Nephron (organoid): ENCODE measurements around the gene UNG.
"Not testable (repeated sequence)": the region's sequence is repeated elsewhere in the genome, so short reads cannot be mapped to it uniquely, and the experiment has no call there.

Experiments used
- H3K27ac Mint-ChIP-seq, 3 experiments: 2 replicates each; pipeline ENCODE4 v1.8.0; 2020; ENCODE audit warnings: mixed read lengths in 3 of 3, mild to moderate bottlenecking in 2 of 3, moderate library complexity in 1 of 3
- H3K27me3 Mint-ChIP-seq: 2 replicates; pipeline ENCODE4 v1.8.0; 2021; ENCODE audit warnings: low read depth, mild to moderate bottlenecking, moderate library complexity, mixed read lengths
- H3K36me3 Mint-ChIP-seq: 2 replicates; pipeline ENCODE4 v1.8.0; 2020; ENCODE audit warnings: low read depth, mixed read lengths
- H3K4me1 Mint-ChIP-seq: 2 replicates; pipeline ENCODE4 v1.8.0; 2020; ENCODE audit warnings: mixed read lengths
- H3K4me3 Mint-ChIP-seq, 3 experiments: 2 replicates each; pipeline ENCODE4 v1.8.0; 2020; ENCODE audit warnings: mild to moderate bottlenecking in 3 of 3, mixed read lengths in 3 of 3, moderate library complexity in 2 of 3
- H3K9me3 Mint-ChIP-seq: 2 replicates; pipeline ENCODE4 v1.8.0; 2020; ENCODE audit warnings: mixed read lengths
- CTCF ChIP-seq, 3 experiments: fragments of 200-600 bp; sonication (generic); IDR thresholded peaks; one replicate each; pipeline ENCODE4 v1.5.0; 2021; ENCODE audit warnings: antibody characterized with exemption in 3 of 3; ENCODE audit not compliant: unreplicated experiment in 3 of 3

UNG gene

DNA sequence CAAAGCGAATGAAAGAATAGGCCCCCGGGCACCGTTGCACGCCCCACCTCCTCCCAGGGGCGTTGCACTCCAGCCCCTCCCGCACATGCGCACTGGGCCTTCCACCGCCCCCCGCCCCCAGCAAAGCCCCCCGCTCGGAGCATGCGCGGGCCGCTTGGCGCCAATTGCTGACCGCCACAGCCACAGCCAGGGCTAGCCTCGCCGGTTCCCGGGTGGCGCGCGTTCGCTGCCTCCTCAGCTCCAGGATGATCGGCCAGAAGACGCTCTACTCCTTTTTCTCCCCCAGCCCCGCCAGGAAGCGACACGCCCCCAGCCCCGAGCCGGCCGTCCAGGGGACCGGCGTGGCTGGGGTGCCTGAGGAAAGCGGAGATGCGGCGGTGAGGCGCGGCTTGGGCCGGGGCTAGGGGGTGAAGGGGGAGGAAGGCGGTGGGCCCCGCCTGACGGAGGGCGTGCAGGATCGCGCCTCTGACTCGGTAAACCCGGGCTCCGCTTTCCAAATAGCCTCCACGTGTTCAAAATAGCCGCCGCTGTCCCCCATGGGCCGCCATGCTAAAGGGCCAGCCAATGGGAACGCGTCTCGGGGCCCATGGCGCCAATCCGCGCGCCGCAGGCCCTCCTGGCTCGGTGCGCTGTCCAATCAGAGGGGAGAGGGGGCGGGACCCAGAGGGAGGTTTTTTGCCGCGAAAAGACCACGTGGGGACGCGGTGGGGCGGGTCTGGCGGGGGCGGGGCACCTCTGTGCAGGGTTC, at the start of gene UNG:
Gene UNG (plus strand): TSS at position 163 of the 748 bp plus-strand sequence. CDS start 83 bp downstream, at position 246.
- no peaks in the 10 kb centered on the region for H3K9me3 Mint-ChIP-seq
- peaks cover 30% of the 10 kb centered on the region for H3K36me3 Mint-ChIP-seq
- peaks cover 37% of the 10 kb centered on the region for H3K4me1 Mint-ChIP-seq
- no peak for TF ChIP-seq CTCF (IDR thresholded peaks at IDR 0.05; ENCODE audit: unreplicated experiment in 3 of 3)
- peak within 1 kb of the TSS; percentile 64 to 97 (median 95) for H3K27ac Mint-ChIP-seq
- H3K4me3 Mint-ChIP-seq = peak within 1 kb of the TSS; percentile 92 to 97 (median 95)
- H3K27me3 Mint-ChIP-seq = no peaks in the 10 kb centered on the region

DNA sequence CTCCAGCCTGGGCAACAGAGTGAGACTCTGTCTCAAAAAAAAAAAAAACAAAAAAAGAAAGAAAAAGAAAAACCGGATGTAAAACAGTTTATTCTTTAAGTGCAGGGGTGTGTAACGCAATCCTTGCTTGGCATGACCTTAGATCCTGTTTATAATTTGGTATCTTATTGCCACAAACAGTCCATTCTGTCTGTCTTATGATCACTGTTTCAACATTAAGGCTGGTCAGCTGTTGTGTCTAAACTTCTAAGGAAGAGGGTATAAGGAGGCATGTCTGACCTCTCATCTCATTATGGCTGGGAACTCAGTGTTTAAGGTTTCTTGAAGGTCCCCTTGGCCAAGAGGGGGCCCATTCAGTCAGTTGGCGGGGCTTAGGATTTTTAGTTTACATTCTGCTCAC, 48.7 kb upstream of the UNG start:
- not testable (repeated sequence) for H3K9me3 Mint-ChIP-seq, H3K27me3 Mint-ChIP-seq, H3K36me3 Mint-ChIP-seq
- H3K4me1 Mint-ChIP-seq = peaks cover 11% of the 10 kb centered on the region
- peak overlapping the region in 2 of 3 experiments; percentile 12 to 63 for H3K27ac Mint-ChIP-seq
- peak overlapping the region in 2 of 3 experiments; percentile 34 to 46 for H3K4me3 Mint-ChIP-seq

DNA sequence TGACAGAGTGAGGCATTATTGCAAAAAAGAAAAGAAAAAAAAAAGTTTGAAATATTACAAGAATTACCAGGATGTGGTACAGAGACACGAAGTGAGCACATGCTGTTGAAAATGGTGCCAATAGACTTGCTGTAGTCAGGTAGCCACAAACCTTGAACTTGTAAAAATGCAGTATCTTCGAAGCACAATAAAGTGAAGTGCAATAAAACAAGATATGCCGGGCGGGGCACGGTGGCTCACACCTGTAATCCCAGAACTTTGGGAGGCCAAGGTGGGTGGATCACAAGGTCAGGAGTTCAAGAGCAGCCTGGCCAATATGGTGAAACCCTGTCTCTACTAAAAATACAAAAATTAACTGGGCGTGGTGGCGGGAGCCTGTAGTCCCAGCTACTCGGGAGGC, 47.6 kb upstream of the UNG start:
- not testable (repeated sequence) for H3K36me3 Mint-ChIP-seq, H3K9me3 Mint-ChIP-seq, H3K27ac Mint-ChIP-seq, H3K27me3 Mint-ChIP-seq
- H3K4me1 Mint-ChIP-seq = peaks cover 15% of the 10 kb centered on the region
- H3K4me3 Mint-ChIP-seq = peak overlapping the region; percentile 23 to 47 (median 45)

GRCh38 chr12:109052097-109052413, 45.3 kb upstream of the UNG start:
- Mint-ChIP-seq H3K27ac (peak overlapping the region; percentile 77 to 91 (median 82)), H3K36me3 (peaks cover 3% of the 10 kb centered on the region), H3K4me3 (peak overlapping the region; percentile 98 to 100 (median 99)), H3K9me3 (no peaks in the 10 kb centered on the region), H3K27me3 (no peaks in the 10 kb centered on the region), H3K4me1 (peaks cover 15% of the 10 kb centered on the region)
- TF ChIP-seq CTCF (IDR thresholded peaks at IDR 0.05; ENCODE audit: unreplicated experiment in 3 of 3) = no peak

DNA sequence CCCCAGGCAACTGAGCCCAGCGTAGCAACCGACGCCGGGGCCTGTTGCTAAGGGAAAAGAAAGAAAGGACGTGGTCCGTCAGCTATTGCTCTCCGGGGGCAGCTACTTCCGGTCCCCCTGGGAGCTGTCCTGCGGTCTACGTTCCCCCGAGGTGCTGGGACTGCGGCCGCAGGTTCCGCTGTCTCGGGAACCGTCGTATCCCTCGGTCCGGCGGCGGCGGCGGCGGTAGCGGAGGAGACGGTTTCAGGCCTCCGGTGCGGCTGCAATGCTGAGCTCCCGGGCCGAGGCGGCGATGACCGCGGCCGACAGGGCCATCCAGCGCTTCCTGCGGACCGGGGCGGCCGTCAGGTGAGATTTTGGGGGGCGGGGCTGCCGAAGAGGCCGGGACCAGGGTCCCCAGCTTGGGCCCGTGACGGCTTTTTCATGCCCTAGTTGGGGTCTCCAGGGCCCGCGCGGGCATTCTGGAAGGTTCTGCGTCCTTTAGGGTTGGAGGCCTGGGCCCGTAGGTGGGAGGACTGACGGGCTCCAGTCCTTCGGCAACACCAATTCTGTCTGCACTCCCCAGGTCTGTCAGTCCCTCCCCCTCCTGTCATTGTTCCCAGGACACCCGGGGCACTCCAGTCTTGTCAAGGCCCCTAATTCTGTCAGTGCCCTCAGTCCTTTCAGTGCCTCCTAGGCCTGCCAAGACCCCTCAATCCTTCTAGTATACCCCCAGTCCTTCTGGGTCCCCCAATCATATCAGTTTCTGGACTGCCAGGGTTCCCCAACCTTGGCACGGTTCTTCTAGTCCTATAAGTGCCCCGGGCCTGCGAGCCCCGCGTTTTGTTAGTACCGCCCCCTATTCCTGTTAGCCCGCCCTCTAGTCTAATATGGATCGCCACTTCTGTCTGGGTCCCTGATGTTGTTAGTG, 44.7 kb upstream of the UNG start, which contains the start of gene USP30:
Gene USP30 (plus strand): TSS at position 163 of the 910 bp plus-strand sequence. CDS start 103 bp downstream, at position 266.
- Mint-ChIP-seq H3K36me3 (peaks cover 6% of the 10 kb centered on the region), H3K4me3 (peak within 1 kb of the TSS; percentile 98 to 100 (median 99)), H3K9me3 (no peaks in the 10 kb centered on the region), H3K27me3 (no peaks in the 10 kb centered on the region), H3K4me1 (peaks cover 15% of the 10 kb centered on the region), H3K27ac (peak within 1 kb of the TSS; percentile 82 to 97 (median 93))
- no peak for TF ChIP-seq CTCF (IDR thresholded peaks at IDR 0.05; ENCODE audit: unreplicated experiment in 3 of 3)

DNA sequence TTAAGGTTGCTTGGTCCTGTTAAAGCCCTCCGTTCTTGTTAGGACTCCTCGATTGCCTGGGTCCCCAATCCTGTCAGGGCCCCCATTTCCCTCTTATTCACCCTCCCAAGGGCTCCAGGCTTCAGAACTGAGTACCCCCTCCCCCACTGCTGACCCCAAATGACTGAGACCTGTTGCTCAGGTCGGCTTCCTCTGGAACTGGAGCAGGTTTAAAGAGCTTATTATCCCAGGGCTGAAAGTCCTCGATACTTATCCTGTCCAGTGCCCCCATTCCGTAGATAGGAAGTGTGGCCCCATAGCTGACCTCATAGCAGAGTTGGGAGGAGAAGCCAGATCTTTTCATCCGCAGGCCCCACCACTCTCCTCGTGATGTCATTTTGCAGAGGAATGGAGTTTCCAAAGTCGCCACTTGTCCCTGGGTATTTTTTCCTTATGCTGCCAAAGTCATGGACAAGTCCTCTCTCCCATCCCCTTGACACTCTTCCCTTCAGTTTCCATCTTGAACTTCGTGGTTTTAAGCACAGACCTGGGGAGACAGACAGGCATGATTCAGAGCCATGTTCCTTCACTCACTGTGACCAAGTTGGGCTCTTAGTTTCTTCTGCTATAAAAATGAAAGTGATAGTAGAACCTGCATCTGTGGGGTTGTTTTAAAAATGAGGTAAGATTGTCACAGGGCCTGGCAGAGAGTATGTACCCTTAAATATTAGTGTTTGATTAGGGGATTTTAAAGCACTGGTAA, 43.8 kb upstream of the UNG start:
- no peak for TF ChIP-seq CTCF (IDR thresholded peaks at IDR 0.05; ENCODE audit: unreplicated experiment in 3 of 3)
- Mint-ChIP-seq H3K4me3 (peak overlapping the region; percentile 98 to 100 (median 99)), H3K4me1 (peaks cover 15% of the 10 kb centered on the region), H3K36me3 (peaks cover 11% of the 10 kb centered on the region), H3K9me3 (no peaks in the 10 kb centered on the region), H3K27me3 (no peaks in the 10 kb centered on the region), H3K27ac (peak overlapping the region; percentile 81 to 97 (median 93))

DNA sequence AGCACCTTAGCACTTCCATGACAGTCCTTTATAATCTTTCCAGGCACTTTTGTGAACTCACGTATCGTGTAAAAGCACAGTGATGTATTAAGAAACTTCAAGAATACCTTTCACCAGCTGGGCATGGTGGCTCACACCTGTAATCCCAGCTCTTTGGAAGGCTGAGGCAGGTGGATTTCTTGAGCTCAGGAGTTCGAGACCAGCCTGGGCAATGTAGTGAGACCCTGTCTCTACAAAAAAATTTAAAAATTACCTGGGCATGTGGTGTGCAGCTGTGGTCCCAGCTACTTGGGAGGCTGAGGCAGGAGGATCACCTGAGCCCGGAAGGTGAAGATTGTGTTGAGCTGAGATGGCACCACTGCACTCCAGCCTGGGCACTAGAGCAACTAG, 43.3 kb upstream of the UNG start:
- H3K9me3 Mint-ChIP-seq, H3K27me3 Mint-ChIP-seq: not testable (repeated sequence)
- H3K4me3 Mint-ChIP-seq = peak overlapping the region; percentile 98 to 100 (median 99)
- H3K27ac Mint-ChIP-seq = peak overlapping the region; percentile 81 to 97 (median 93)
- peaks cover 14% of the 10 kb centered on the region for H3K36me3 Mint-ChIP-seq
- H3K4me1 Mint-ChIP-seq = peaks cover 15% of the 10 kb centered on the region
